NB4 (cell line): ENCODE results near the gene NAALADL2.

Experiments used
- CTCF ChIP-seq: IDR thresholded peaks from one replicate; pipeline ENCODE4 v1.5.1; 2012; ENCODE audit warnings: low read depth, low read length
- POLR2A ChIP-seq: IDR thresholded peaks from 2 replicates; pipeline ENCODE4 v1.6.1; 2011; ENCODE audit warnings: mild to moderate bottlenecking; ENCODE audit not compliant: insufficient read length; ENCODE audit errors: extremely low read depth
- TF ChIP-seq, protein P1 (sequence below): IDR thresholded peaks from 2 replicates; pipeline ENCODE4 v1.6.1; 2011; ENCODE audit warnings: low read depth, low read length

DNA sequence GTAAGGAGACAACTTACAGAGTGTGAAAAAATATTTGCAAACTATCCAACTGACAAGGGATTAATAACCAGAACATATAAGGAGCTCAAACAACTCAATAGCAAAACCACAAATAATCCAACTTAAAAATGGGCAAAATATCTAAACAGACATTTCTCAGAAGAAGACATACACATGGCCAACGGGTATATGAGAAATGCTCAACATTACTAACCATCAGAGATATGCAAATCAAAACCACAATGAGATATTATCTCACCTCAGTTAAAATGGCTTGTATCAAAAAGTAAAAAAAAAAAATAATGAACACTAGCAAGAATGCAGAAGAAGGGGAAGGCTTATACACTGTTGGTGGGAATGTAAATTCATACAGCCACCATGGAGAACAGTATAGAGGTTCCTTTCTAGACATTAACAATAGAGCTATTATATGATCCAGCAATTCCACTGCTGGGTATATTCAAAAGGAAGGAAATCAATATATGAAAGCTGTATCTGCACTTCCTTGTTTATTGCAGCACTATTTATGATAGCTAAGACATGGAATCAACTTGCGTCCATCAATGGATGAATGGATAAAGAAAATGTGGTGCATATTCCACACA, 998.6 kb downstream of the NAALADL2 start:
- no peak for TF ChIP-seq CTCF
- TF ChIP-seq, protein P1, sequence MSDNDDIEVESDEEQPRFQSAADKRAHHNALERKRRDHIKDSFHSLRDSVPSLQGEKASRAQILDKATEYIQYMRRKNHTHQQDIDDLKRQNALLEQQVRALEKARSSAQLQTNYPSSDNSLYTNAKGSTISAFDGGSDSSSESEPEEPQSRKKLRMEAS = no peak
- no peak for TF ChIP-seq POLR2A
